HUES64 (cell line): Measurements from ENCODE around the gene STK38.

Experiments
- H3K27ac ChIP-seq: 2 replicates; pipeline ENCODE4 v1.7.0; 2013; ENCODE audit warnings: low read depth, low read length, inconsistent platforms
- H3K27me3 ChIP-seq: 2 replicates; pipeline ENCODE4 v1.6.1; 2013; ENCODE audit warnings: mild to moderate bottlenecking, low read length; ENCODE audit not compliant: insufficient read depth
- H3K36me3 ChIP-seq: 2 replicates; pipeline ENCODE4 v1.6.1; 2013; ENCODE audit warnings: mild to moderate bottlenecking, low read length; ENCODE audit not compliant: insufficient read depth
- H3K4me1 ChIP-seq: 2 replicates; pipeline ENCODE4 v1.6.1; 2013; ENCODE audit warnings: mild to moderate bottlenecking, low read length, moderate library complexity; ENCODE audit not compliant: insufficient read depth
- H3K4me3 ChIP-seq: 2 replicates; pipeline ENCODE4 v1.5.1; 2013; ENCODE audit warnings: mild to moderate bottlenecking, low read length, moderate library complexity
- H3K9ac ChIP-seq: 2 replicates; pipeline ENCODE4 v1.6.1; 2013; ENCODE audit warnings: mild to moderate bottlenecking, low read depth, low read length
- H3K9me3 ChIP-seq: 2 replicates; pipeline ENCODE4 v1.6.1; 2013; ENCODE audit warnings: low read depth, low read length; ENCODE audit not compliant: insufficient read depth
- WGBS: fragments of 150-250, 120-280 bp; methylation state at CpG from one replicate; pipeline ENCODE4 v1.1.7; 2013; ENCODE audit warnings: missing lambda C conversion rate; 5-methylcytosine and 5-hydroxymethylcytosine counted together

Gene STK38

GRCh38 chr6:36501686-36502085, 45.6 kb downstream of the STK38 start:
- H3K9ac ChIP-seq = no peak overlapping the region
- WGBS = 99% methylated on average over 6 of the region's 6 CpGs
- H3K27me3 ChIP-seq = no peaks in the 10 kb centered on the region
- no peaks in the 10 kb centered on the region for H3K9me3 ChIP-seq
- H3K36me3 ChIP-seq = peaks cover 72% of the 10 kb centered on the region
- H3K4me3 ChIP-seq = no peak overlapping the region
- no peak overlapping the region for H3K27ac ChIP-seq
- H3K4me1 ChIP-seq = no peaks in the 10 kb centered on the region

GRCh38 chr6:36499918-36500317, 47.4 kb downstream of the STK38 start:
- Histone ChIP-seq H3K4me1 (no peaks in the 10 kb centered on the region), H3K4me3 (no peak overlapping the region), H3K27ac (no peak overlapping the region), H3K9me3 (no peaks in the 10 kb centered on the region), H3K9ac (no peak overlapping the region), H3K27me3 (no peaks in the 10 kb centered on the region), H3K36me3 (peaks cover 72% of the 10 kb centered on the region)
- WGBS = 96% methylated on average over 4 of the region's 4 CpGs

- H3K27me3 ChIP-seq = no peaks in the 10 kb centered on the region
- no peak overlapping the region for H3K27ac ChIP-seq
- no peak overlapping the region for H3K4me3 ChIP-seq
- no peak overlapping the region for H3K9ac ChIP-seq
- 95% methylated on average over 4 of the region's 5 CpGs for WGBS
- H3K9me3 ChIP-seq = no peaks in the 10 kb centered on the region
- H3K4me1 ChIP-seq = peaks cover 19% of the 10 kb centered on the region
- H3K36me3 ChIP-seq = peaks cover 54% of the 10 kb centered on the region
Measured at GRCh38 chr6:36495086-36495485, 52.2 kb downstream of the STK38 start.

GRCh38 chr6:36493859-36494258, 53.4 kb downstream of the STK38 start:
- 88% methylated on average over 2 of the region's 2 CpGs for WGBS
- Histone ChIP-seq H3K4me3 (no peak overlapping the region), H3K9me3 (no peaks in the 10 kb centered on the region), H3K27ac (peak overlapping the region; percentile 9; the same call in 1 of the 2 replicates), H3K9ac (peak overlapping the region; percentile 32; the same call in 1 of the 2 replicates), H3K4me1 (peaks cover 19% of the 10 kb centered on the region), H3K27me3 (no peaks in the 10 kb centered on the region), H3K36me3 (peaks cover 45% of the 10 kb centered on the region)

GRCh38 chr6:36493319-36493718, 54.0 kb downstream of the STK38 start:
- Histone ChIP-seq H3K9ac (peak overlapping the region; percentile 32; the same call in 1 of the 2 replicates), H3K9me3 (no peaks in the 10 kb centered on the region), H3K4me3 (no peak overlapping the region), H3K4me1 (peaks cover 19% of the 10 kb centered on the region), H3K27me3 (no peaks in the 10 kb centered on the region), H3K27ac (no peak overlapping the region; the same call in 1 of the 2 replicates), H3K36me3 (peaks cover 47% of the 10 kb centered on the region)
- 91% methylated on average over 6 of the region's 6 CpGs for WGBS

GRCh38 chr6:36492621-36493020, 54.7 kb downstream of the STK38 start:
- no peak overlapping the region for H3K9ac ChIP-seq
- H3K27me3 ChIP-seq = no peaks in the 10 kb centered on the region
- 98% methylated on average over 1 of the region's 1 CpG for WGBS
- no peak overlapping the region for H3K27ac ChIP-seq
- H3K36me3 ChIP-seq = peaks cover 47% of the 10 kb centered on the region
- H3K4me1 ChIP-seq = peaks cover 19% of the 10 kb centered on the region
- no peaks in the 10 kb centered on the region for H3K9me3 ChIP-seq
- H3K4me3 ChIP-seq = no peak overlapping the region

GRCh38 chr6:36492092-36492491, 55.2 kb downstream of the STK38 start:
- WGBS = 98% methylated on average over 4 of the region's 4 CpGs
- Histone ChIP-seq H3K4me1 (peaks cover 19% of the 10 kb centered on the region), H3K36me3 (peaks cover 47% of the 10 kb centered on the region), H3K27ac (no peak overlapping the region), H3K4me3 (no peak overlapping the region), H3K9me3 (no peaks in the 10 kb centered on the region), H3K27me3 (no peaks in the 10 kb centered on the region), H3K9ac (no peak overlapping the region)

GRCh38 chr6:36491378-36491965, 55.8 kb downstream of the STK38 start:
- H3K27ac ChIP-seq = no peak overlapping the region
- no peaks in the 10 kb centered on the region for H3K27me3 ChIP-seq
- 90% methylated on average over 7 of the region's 7 CpGs for WGBS
- H3K9me3 ChIP-seq = no peaks in the 10 kb centered on the region
- H3K36me3 ChIP-seq = peaks cover 47% of the 10 kb centered on the region
- no peak overlapping the region for H3K9ac ChIP-seq
- no peak overlapping the region for H3K4me3 ChIP-seq
- H3K4me1 ChIP-seq = peaks cover 19% of the 10 kb centered on the region

- Histone ChIP-seq H3K27ac (no peak overlapping the region), H3K4me3 (no peak overlapping the region), H3K9ac (no peak overlapping the region), H3K27me3 (no peaks in the 10 kb centered on the region), H3K4me1 (peaks cover 18% of the 10 kb centered on the region), H3K9me3 (no peaks in the 10 kb centered on the region), H3K36me3 (peaks cover 44% of the 10 kb centered on the region)
- WGBS = 94% methylated on average over 4 of the region's 4 CpGs
Measured at GRCh38 chr6:36489426-36489825, 57.9 kb downstream of the STK38 start.

- Histone ChIP-seq H3K27me3 (no peaks in the 10 kb centered on the region), H3K4me1 (peaks cover 8% of the 10 kb centered on the region), H3K27ac (no peak overlapping the region), H3K4me3 (no peak overlapping the region), H3K9me3 (no peaks in the 10 kb centered on the region), H3K9ac (no peak overlapping the region), H3K36me3 (peaks cover 51% of the 10 kb centered on the region)
Measured at GRCh38 chr6:36488221-36488620, 59.1 kb downstream of the STK38 start.

- Histone ChIP-seq H3K36me3 (peaks cover 51% of the 10 kb centered on the region), H3K27ac (no peak overlapping the region), H3K4me1 (peaks cover 6% of the 10 kb centered on the region), H3K9me3 (no peaks in the 10 kb centered on the region), H3K9ac (no peak overlapping the region), H3K27me3 (no peaks in the 10 kb centered on the region), H3K4me3 (no peak overlapping the region)
- 95% methylated on average over 1 of the region's 1 CpG for WGBS
Measured at GRCh38 chr6:36487698-36488097, 59.6 kb downstream of the STK38 start.

GRCh38 chr6:36484736-36485135, 62.5 kb downstream of the STK38 start:
- Histone ChIP-seq H3K27ac (no peak overlapping the region), H3K4me3 (no peak overlapping the region), H3K36me3 (peaks cover 73% of the 10 kb centered on the region), H3K9me3 (no peaks in the 10 kb centered on the region), H3K4me1 (no peaks in the 10 kb centered on the region), H3K27me3 (no peaks in the 10 kb centered on the region), H3K9ac (no peak overlapping the region)
- 93% methylated on average over 4 of the region's 5 CpGs for WGBS
